Measurements from ENCODE around the gene RNF222. TPM values are rescaled to one million over a fixed set of nuclear protein-coding genes. Genes with fewer than 3 reads are reported as not detected.

RNF222 gene
- total RNA-seq, 1 donor from 2014 or later, result under 0.01 TPM

DNA sequence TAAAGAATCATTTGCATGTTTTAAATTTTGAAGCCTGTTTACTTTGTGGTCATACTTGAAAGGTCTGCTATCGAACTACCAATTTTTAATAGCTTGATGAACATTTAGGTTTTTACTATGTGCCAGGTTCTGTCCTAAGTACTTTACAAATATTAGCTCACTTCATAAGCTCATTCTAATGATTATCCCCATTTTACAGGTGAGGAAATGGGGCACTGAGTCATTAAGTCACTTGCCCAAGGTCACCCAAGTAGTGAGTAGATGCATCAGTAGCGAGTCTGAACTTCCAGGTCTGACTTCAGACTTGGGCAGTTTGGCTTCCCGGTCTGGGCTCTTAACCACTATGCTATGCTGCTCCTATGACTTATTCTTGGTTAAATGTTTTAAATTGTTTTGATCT lies 42.1 kb upstream of the RNF222 start:
- Histone ChIP-seq H3K4me3 (ENCODE audit: low read depth, low read length) (no peak overlapping the region), H3K27me3 (ENCODE audit: control insufficient read depth, insufficient read depth, low read length) (no peaks in the 10 kb centered on the region), H3K36me3 (ENCODE audit: control insufficient read depth, insufficient read depth, low read length) (peaks cover 4% of the 10 kb centered on the region)
- DNase-seq (ENCODE audit: low read depth) (no peak), FAIRE-seq (no peak)
- TF ChIP-seq, protein P1, sequence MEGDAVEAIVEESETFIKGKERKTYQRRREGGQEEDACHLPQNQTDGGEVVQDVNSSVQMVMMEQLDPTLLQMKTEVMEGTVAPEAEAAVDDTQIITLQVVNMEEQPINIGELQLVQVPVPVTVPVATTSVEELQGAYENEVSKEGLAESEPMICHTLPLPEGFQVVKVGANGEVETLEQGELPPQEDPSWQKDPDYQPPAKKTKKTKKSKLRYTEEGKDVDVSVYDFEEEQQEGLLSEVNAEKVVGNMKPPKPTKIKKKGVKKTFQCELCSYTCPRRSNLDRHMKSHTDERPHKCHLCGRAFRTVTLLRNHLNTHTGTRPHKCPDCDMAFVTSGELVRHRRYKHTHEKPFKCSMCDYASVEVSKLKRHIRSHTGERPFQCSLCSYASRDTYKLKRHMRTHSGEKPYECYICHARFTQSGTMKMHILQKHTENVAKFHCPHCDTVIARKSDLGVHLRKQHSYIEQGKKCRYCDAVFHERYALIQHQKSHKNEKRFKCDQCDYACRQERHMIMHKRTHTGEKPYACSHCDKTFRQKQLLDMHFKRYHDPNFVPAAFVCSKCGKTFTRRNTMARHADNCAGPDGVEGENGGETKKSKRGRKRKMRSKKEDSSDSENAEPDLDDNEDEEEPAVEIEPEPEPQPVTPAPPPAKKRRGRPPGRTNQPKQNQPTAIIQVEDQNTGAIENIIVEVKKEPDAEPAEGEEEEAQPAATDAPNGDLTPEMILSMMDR (IDR thresholded peaks at IDR 0.05; ENCODE audit: insufficient read depth, low read length, severe bottlenecking), result no peak

DNA sequence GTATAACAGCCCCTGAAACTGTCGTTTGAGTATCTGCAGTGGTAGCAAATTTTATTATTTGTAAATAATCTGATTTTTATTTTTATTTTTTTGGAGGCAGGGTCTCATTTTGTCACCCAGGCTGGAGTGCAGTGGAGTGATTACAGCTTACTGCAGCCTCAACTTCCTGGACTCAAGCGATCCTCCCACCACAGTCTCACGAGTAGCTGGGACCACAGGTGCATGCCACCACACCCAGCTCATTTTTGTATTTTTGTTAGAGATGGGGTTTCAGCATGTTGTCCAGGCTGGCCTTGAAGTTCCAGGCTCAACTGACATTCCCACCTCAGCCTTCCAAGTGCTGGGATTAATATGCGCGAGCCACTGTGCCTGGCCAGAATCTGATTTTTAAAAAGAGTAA lies 40.8 kb upstream of the RNF222 start:
- no peak for DNase-seq (ENCODE audit: low read depth)
- TF ChIP-seq, protein P1 (IDR thresholded peaks at IDR 0.05; ENCODE audit: insufficient read depth, low read length, severe bottlenecking), result no peak
- no peak for FAIRE-seq
- Histone ChIP-seq H3K4me3 (ENCODE audit: low read depth, low read length) (no peak overlapping the region), H3K36me3 (ENCODE audit: control insufficient read depth, insufficient read depth, low read length) (peaks cover 2% of the 10 kb centered on the region), H3K27me3 (ENCODE audit: control insufficient read depth, insufficient read depth, low read length) (no peaks in the 10 kb centered on the region)

DNA sequence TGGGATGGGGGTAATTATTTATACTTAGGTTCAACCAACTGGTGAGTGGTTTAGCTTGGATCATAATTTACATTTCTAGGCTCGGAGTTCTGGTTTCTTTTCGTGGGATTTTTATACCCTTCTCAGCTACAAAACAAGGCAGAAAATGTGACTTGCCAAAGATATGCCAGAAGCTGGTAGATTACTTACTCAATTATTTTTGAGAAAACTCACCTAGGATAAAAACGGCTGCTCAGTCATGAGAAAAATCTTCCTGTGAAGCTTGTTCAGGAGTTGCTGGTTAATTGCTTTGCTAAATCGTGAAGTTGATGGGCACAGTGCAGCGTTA lies 39.2 kb upstream of the RNF222 start:
- Histone ChIP-seq H3K4me3 (ENCODE audit: low read depth, low read length) (peak overlapping the region; percentile 92), H3K27me3 (ENCODE audit: control insufficient read depth, insufficient read depth, low read length) (no peaks in the 10 kb centered on the region), H3K36me3 (ENCODE audit: control insufficient read depth, insufficient read depth, low read length) (peaks cover 2% of the 10 kb centered on the region)
- TF ChIP-seq, protein P1 (IDR thresholded peaks at IDR 0.05; ENCODE audit: insufficient read depth, low read length, severe bottlenecking), result no peak
- no peak for DNase-seq (ENCODE audit: low read depth)
- FAIRE-seq, result no peak

DNA sequence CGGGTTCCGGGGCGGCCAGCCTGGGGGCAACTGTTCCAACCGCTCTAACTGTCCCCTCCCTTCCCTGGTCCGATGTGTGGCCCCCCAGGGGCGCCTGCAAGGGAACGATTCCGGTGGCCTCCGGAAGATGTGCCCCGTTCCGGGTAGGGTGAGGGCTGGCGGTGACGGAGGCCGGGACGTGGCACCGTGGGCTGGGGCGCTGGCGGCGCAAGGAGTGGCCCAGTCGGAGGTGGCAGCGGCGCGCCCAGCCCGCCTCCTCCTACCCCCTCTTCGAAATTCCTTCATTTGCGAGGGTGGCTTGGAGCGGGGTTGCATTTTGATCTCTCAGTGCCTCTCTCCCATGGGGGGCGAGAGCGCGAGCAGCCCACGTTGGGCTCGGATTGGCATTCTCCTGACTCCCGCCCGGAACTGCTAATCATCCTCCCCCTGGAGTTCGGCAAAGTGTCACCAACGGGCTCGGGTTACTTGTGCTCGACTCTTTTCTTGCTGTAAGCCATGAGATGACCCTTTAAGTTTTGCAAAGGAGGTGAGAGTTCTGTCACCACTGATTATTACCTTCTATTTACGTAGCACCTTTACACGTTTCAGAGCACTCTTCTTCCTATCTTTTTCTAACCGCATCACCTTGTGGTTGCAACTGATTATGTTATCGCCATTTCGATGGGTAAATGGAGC lies 38.7 kb upstream of the RNF222 start:
- peak; percentile 40 for DNase-seq (ENCODE audit: low read depth)
- FAIRE-seq, result no peak

DNA sequence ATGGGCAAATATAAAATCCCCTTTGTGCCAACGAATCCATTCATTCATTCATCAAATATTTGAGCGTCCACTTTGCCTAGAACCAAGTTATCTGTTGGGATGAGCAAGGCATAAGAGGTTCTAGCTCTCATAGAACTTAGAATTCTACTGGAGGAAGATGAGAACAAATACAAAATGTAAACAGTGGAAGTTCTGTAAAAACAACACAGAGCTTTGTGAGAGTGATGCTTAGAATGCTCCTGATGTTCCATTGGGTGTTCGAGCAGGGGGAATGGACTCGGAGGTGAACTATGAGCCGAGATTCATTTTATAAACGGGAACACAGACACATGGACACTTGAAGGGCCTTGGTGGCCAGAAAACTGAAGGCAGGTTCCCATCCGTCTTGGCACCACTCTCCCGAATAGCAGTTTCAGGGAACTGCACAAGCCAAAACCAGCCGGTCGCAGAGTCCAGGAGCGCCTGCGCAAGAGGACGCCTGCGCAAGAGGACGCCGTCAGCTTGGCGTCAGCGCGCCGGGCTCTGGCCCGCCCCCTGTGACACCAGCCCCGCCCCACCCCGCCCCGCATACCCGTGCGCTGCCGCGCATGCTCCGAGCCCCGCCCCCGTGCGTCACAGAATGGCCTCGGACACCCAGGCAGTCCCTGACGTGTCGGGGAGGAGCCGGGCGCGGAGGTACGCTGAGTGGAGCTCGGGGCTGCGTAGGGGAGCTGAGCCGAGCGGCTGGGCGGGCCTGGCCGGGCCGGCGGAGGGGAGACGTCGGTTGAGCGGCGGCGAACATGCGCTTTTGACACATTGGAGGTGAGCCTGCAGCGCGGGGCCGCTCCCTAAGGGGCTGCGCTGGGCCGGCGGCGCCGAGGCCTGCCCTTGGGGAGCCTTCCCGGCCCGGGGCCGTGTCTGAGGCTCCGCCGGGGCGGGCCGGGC lies 37.9 kb upstream of the RNF222 start, which contains the start of gene NDEL1:
Gene NDEL1, plus strand, starts transcription at position 640 of the 924 bp plus-strand sequence. CDS start 8,388 bp downstream, outside the sequence.
- Histone ChIP-seq H3K36me3 (ENCODE audit: control insufficient read depth, insufficient read depth, low read length) (peaks cover 2% of the 10 kb centered on the region), H3K4me3 (ENCODE audit: low read depth, low read length) (peak within 1 kb of the TSS; percentile 92), H3K27me3 (ENCODE audit: control insufficient read depth, insufficient read depth, low read length) (no peaks in the 10 kb centered on the region)
- DNase-seq (ENCODE audit: low read depth), result peak; percentile 89
- TF ChIP-seq, protein P1 (IDR thresholded peaks at IDR 0.05; ENCODE audit: insufficient read depth, low read length, severe bottlenecking), result no peak
- FAIRE-seq, result no peak

More for the DNA sequence above, 38.7 kb upstream of the RNF222 start:
- no peaks in the 10 kb centered on the region for H3K27me3 ChIP-seq (ENCODE audit: control insufficient read depth, insufficient read depth, low read length)
- TF ChIP-seq, protein P1 (IDR thresholded peaks at IDR 0.05; ENCODE audit: insufficient read depth, low read length, severe bottlenecking), result no peak
- peak overlapping the region; percentile 92 for H3K4me3 ChIP-seq (ENCODE audit: low read depth, low read length)
- H3K36me3 ChIP-seq (ENCODE audit: control insufficient read depth, insufficient read depth, low read length), result peaks cover 2% of the 10 kb centered on the region
